ENCODE results near the gene SH3BP4.

SH3BP4 gene

DNA sequence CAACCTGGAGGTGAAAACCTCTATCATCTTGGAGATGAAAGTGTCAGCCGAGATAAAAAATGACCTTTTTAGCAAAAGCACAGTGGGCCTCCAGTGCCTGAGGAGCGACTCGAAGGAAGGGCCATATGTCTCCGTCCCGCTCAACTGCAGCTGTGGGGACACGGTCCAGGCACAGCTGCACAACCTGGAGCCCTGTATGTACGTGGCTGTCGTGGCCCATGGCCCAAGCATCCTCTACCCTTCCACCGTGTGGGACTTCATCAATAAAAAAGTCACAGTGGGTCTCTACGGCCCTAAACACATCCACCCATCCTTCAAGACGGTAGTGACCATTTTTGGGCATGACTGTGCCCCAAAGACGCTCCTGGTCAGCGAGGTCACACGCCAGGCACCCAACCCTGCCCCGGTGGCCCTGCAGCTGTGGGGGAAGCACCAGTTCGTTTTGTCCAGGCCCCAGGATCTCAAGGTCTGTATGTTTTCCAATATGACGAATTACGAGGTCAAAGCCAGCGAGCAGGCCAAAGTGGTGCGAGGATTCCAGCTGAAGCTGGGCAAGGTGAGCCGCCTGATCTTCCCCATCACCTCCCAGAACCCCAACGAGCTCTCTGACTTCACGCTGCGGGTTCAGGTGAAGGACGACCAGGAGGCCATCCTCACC, 90.2 kb downstream of the SH3BP4 start:
- no peak for DNase-seq (ENCODE audit: low read depth)

DNA sequence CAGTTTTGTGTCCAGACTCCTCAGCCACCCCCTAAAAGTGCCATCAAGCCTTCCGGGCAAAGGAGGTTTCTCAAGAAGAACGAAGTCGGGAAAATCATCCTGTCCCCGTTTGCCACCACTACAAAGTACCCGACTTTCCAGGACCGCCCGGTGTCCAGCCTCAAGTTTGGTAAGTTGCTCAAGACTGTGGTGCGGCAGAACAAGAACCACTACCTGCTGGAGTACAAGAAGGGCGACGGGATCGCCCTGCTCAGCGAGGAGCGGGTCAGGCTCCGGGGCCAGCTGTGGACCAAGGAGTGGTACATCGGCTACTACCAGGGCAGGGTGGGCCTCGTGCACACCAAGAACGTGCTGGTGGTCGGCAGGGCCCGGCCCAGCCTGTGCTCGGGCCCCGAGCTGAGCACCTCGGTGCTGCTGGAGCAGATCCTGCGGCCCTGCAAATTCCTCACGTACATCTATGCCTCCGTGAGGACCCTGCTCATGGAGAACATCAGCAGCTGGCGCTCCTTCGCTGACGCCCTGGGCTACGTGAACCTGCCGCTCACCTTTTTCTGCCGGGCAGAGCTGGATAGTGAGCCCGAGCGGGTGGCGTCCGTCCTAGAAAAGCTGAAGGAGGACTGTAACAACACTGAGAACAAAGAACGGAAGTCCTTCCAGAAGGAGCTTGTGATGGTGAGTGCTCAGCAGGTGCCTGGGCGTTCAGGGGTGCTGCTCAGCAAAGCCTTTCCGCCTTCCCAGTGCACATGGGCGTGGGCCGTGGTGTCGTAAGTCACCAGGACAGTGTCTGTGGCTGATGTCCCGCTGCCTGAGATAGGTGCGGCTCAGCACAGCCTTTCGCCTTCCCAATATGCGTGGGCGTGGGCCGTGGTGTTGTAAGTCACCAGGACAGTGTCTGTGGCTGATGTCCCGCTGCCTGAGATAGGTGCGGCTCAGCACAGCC, 91.0 kb downstream of the SH3BP4 start:
- DNase-seq (ENCODE audit: low read depth), result no peak

DNA sequence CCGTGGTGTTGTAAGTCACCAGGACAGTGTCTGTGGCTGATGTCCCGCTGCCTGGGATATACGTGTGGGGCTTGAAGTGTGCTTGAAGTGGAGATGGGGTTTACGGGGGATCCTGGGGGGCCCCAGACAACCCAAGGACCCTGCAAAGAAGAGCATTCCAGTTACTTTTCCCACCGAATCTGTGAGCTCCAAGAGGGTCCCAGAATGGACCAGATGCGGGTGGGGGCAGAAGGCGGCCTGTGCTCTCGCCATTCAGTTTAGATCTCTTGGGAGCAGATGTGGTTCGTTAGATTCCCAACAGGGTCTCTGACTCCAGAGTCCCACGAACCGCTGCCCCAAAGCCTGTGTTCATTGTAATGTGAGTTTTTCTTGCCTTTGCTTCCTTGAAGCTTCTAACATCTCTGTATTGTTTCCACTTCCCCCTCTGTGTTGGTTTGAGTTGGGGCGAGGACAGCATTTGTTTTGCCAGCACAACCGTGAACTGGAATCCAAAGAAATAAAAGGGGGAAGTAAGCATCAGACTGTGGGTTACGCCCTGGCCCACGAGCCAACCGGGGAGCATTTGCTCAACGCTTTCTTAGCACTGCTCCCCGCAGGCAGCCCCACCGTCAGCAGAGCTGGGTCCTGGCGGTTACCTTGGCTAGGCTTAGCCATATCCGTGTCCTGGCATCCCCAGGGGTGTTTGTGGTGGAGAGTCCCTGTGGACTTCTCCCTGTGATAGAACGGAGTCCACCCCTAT, 92.1 kb downstream of the SH3BP4 start:
- no peak for DNase-seq (ENCODE audit: low read depth)

DNA sequence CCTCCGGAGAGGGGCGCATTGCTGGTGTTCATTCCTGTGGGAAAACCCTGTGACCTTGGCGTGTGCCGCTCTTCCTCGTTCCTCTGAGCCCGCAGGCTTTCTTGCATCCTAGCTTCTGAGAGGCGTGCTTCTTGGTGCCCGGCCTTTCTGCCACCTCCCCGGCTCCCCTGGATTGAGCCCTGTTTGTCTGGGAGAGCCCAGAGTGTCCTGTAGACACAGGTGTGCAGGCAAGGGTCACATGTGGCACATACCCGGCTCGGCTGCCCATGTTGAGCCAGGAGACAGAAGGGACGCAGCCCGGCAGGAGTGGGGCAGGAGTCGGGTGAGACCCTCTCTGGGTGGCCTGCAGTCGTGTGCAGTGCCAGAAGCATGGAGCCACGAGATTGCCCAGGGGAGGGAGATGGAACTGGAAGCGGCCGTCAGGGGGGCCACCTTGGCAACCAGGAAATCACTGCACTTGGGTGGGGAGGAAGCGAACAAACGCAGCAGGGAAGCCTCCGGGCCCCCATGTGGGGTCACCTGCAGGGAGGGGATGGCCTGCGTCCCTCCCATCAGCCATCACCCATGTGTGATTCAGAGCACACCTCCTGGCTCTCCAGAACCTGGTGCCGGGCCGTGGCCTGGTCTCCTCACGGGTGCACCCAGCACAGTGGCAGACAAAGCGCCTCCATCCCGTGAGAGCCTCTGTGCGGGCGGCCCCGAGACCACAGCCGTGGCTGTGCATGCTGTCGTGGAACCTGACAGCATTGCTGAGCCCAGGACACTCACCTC, 92.9 kb downstream of the SH3BP4 start:
- DNase-seq (ENCODE audit: low read depth), result no peak

DNA sequence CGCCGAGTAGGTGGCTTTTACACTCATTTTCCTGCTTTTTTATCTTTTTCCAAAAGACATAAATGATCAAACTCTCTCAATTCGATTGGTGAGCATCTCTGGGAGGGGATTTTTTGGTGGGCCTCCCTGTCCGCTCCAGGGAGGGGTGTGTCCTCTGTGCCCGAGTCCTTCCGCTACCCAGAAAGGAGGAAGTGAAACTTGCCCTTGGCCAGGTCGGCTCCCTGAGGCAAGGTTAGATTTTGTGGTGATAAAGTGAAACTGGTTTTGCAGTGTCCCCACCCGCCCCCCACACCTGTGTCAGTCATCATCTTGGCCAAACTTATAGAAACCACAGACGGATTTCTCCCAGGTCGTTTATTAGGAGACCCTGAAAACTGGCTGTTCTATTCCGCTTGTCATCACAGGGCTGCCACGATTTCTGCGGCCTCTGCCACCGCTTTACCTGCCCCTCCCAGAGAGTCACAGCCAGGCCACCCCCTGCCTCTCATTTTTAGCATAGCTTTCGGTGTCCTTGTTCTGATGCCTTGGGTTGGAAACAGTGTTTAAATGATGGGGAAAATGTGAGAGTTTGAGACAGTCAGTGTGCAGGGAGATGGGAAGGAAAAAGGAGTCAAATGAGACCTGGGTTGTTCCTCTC, 93.6 kb downstream of the SH3BP4 start:
- DNase-seq (ENCODE audit: low read depth), result no peak

DNA sequence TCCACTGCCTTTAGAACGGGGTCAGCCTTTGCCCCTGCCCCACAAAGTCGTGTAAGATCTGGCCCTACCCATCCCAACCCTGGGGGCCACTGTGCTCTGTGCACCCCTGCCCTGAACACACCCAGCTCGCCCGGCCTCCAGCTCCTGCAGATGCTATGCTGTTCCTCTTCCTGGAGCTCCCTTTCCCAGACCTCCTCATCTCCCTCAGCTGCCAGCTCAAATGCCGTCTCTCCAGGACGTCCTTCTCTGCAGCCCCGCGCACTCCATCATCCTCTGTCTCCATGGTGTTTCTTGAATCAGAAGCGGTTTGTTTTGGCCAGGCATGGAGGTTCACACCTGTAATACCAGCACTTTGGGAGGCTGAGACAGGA, 94.1 kb downstream of the SH3BP4 start:
- DNase-seq (ENCODE audit: low read depth), result no peak

DNA sequence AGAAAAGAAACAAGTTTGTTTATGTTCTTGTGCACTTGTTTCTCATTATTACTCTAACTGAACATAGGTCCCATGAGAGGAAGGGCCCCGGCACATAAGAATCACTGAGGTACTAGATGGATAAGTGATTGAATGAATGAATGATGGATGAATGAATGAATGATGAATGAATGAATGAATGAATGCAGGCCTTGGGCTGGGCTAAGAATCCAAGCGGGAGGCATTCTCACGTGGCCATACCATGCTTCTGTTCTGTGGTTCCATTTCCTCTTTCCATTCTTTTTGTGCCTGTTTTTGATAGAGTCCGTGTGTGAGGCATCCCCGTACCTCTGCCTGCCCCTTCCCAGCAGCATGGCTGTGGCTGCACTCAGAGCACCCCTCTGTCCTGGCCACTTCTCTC, 94.8 kb downstream of the SH3BP4 start:
- DNase-seq (ENCODE audit: low read depth), result no peak

DNA sequence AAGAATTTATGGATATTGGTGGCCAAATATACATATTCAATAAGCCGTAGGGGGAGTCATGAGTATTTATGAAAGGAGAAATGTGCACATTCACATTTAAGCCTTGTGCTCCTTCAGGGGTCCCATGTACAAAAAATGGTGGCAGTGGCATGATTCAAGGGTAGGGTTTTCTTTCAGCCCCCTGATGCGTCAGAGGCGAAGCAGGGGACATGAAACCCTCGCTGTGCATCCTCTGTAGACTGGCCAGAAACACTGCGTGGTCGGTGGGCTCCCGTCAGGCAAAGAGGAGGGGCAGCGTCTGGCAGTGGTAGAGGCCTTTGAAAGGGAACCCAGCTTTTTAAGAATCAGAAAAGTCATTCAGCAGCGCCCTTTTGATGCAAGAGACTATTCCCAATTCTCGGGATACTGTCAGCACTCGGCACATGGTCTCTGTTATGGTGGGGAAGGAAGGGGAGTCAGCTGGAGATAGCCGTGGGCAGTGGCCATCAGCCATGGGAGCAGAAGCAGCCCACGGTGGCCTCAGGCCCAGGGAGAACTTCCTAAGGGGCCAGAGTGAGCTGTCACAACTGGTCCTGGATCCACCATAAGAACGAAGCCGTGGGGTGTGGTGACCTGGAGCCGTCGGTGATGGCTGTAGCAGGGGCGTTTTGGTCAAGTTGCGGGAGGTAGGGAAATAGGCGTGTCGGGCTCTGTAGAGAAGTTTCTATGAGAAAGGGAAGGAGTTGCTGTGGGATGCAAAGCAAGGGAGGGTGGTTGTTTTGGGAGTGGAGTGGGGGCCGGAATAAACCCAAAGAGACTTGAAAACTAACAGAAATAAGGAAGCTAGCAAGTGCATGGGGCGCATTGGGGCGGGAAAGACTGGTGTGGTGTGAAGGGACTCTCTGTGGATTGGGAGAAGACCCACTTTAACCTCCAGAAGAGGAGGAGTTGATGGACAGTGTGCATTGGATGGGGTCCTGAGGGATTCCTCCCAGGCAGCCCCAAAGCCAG, 95.6 kb downstream of the SH3BP4 start:
- DNase-seq (ENCODE audit: low read depth), result no peak

DNA sequence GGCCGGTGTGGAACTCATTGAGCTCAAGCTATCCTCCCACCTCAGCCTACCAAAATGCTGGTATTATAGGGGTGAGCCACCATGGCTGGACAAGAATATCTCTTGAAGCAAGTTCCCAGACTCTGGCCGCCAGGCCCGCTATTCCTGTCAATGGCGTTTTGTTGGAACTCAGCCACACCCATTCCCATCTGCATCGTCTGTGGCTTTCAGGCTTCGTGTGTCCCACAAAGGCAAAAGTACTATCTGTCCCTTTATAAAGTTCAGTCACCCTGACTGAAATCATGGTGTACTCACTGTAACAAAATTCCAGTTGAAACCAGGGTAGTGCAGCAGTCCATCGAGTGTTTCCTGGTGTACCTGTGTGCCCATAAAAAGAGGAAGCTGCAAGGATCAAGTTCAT, 96.7 kb downstream of the SH3BP4 start:
- DNase-seq (ENCODE audit: low read depth), result no peak

DNA sequence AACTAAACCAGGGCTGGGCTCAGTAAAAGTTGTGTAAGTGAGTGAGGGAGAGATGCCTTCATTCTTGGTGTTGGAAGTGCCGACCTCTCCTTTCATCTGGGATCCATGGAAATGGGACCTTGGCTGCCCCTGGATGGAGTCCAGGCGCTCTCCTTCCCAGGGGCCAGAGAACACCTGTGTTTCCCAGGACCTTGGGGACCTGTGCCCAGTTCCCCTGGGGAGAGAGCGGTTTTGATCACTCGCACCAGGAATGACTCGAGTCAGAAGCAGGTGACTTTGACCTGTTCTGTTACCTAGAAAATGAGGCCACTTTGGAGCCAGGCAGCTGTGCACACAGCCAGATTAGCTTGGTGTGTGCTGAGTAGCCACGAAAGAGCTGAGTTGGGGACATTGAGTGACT, 97.3 kb downstream of the SH3BP4 start:
- DNase-seq (ENCODE audit: low read depth), result no peak

DNA sequence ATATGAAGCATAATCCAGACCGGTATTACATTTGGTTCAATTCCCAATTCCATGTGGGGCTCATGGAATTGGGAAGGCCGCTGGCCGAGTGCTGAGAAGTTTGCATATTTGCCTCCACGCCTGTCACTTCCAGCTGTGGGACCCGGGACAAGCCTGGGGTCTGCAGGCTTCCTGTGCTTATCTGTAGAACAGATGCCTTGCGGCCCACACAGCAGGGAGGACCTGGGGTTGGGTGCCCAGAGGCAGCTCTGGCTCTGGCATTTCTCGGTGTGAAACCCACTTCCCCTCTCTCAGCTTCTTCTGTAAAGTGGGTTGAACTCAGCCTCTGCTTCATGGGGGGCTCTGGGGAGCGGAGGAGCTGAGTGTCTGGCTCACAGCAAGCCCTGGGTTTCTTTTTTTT, 97.9 kb downstream of the SH3BP4 start:
- no peak for DNase-seq (ENCODE audit: low read depth)

DNA sequence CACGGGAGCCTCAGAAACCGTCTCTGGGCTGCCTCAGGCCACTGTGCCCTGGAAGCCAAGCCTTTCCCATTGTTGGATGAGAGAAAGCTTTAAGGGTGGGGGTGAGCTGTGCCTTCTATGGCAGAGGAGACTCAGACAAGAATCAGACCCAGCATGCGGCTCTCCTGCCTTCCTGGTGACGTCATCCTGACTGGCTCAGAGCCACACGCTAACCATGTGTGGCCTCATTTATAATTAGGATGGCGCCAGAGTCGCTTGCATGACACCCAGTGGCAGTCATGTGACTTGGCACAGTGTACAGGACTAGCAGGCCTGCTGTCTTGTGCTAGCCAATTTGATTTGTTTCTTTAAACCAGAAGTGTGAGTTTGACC, 99.1 kb downstream of the SH3BP4 start:
- DNase-seq (ENCODE audit: low read depth), result no peak

DNA sequence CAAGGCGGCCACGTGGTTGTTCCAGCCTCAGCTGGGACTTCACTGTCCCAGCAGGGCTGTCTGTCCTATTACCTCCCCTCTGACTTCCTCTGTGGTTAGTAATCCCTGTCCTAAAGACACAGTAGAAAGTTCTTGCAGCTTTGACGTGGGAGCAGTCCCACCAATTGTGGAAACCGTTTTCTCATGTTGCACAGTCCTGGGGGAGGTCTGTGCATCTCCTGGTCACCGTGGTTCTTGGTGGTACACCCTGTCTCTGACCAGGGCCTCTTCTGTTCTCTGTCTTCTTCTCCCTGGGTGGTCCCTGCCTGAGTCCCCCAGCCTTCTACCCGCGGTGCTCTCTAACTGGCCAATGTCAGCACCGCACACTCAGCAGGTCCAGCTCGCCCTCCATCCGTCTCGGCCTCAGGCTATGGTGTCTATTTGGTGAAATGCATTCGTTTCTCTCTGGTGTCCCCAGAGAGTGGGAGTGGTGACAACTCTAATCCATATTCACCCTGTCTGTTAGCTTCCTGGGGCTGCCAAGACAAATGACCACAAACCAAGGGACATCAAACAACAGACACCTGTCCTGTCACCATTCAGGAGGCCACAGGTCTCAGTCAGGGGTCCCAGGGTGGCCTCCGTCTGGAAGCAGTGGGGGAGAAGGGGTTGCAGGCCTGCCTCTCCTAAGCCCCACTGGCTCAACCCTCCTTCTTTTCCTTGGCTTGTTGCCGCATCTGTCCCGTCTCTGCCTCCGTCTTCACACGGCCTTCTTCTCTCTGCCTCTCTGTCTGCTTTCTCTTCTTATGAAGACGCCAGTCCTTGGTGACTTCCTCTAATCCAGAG, 99.8 kb downstream of the SH3BP4 start:
- DNase-seq (ENCODE audit: low read depth), result no peak

DNA sequence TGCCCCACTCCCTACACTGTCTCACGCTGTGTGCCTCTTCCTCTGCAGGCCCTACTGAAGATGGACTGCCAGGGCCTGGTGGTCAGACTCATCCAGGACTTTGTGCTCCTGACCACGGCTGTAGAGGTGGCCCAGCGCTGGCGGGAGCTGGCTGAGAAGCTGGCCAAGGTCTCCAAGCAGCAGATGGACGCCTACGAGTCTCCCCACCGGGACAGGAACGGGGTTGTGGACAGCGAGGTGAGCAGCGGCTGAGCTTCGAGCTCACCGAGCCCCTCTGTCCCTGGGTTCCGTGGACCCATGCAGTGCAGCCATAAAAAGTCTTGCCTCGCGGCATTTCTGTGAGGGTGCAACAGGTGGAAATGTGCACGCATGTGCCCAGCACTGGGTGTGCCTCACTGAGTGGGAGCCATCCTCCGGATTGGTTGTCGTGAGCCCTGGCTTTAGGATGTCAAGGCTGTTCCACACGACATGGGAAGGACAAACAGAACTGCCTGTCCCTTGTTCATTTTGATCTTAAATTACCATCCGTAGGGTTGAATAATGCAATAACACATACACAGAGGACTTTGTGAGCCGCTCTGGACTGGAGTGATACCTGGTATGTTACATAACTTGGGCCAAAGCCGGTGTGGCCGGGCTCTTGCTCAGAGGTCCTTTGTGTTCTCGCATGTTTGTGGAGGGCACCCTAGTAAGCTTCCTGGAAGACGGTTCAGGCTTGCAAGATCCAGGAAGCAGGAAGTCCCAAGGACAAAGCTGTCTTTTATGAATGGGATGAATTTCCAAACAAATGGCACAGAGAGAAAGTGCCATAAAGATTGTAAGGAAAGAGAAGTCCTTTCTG, 100.9 kb downstream of the SH3BP4 start:
- no peak for DNase-seq (ENCODE audit: low read depth)

DNA sequence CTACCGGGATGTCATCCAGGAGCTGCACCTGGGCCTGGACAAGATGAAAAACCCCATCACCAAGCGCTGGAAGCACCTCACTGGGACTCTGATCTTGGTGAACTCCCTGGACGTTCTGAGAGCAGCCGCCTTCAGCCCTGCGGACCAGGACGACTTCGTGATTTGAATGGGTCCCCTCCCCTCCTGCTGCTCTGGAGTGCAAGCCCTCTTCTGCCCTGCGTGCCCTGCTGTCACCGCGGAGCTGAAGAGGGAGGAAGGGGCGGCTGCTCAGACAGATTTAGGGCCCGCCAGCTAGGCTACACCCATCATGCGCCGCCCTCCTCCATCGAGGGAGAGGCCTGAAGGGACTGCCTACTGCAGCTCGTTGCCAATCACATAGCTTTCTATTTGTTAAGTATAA, 101.8 kb downstream of the SH3BP4 start:
- DNase-seq (ENCODE audit: low read depth), result no peak

DNA sequence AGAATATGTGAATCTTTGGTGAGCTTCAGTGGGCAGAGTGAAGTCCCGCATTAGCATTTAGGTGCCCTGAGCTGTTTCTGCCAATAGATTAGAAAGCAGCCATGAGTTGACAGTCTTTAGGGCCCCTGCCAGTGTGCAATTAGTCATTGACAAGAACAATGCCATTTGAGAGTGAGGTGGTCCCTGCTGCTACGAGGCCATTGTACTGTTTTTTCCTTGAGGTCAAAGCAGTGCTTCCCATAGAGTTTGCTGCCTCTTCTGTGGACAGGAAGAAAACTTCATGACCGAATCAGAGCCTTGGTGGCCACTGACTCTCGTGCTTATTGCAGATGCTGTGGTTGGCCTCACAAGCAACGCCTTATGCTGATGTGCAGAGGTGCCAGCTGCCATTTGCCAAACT, 102.7 kb downstream of the SH3BP4 start:
- no peak for DNase-seq (ENCODE audit: low read depth)

DNA sequence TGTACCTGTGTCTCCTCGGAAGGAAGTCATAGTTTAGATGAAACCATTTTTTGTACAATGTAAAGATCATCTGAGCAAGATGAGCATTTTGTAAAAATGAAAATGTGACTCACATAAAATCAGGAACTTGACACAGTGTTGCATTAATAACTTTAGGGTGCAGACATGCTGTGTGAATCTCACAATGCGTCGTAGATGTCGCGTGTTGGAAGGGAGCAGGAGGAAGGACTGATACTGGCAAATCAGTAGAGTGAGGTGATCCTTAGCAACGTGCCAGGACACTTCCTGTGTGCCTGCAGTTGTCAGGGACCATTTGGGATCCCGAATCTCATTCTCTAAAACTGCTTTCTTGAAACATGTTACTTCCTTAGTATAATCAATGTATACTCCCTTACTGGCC, 103.1 kb downstream of the SH3BP4 start:
- DNase-seq (ENCODE audit: low read depth), result no peak

DNA sequence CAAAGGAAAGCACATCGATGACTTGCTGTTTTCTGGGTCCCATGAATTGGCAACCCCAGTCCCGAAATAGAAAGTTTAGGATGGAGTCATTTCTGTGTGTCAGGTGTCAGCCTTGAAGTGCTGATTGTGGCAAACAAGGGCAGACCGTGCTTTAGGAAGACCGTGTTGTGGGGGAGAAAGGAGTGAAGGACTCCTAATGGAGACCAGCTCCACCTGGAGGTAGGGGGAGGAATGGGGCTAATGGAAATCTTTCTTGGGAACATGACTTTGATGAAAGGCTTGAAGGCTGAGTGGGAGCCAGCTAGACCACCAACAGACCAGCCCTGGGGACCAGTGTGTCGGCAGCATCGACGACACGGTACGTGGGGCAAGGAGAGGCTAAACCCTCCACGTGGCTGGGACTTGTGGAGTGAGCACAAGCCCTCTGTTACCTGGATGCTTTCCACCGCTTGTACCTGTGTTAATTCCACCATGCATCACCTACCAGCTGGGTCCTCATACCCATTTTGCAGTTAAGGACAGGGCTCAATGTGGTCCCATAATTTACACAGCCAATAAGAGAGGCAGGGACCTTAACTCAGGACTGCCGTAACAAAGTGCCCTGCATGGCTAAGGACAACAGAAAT, 104.2 kb downstream of the SH3BP4 start:
- no peak for DNase-seq (ENCODE audit: low read depth)
